Measurements from ENCODE around the gene ZCCHC14.

ZCCHC14 gene

GRCh38 chr16:87457061-87457611 lies 35.7 kb downstream of the ZCCHC14 start:
- DNase-seq (ENCODE audit: low read depth), result no peak

GRCh38 chr16:87454391-87454790 lies 38.4 kb downstream of the ZCCHC14 start:
- DNase-seq (ENCODE audit: low read depth), result no peak

- no peak for DNase-seq (ENCODE audit: low read depth)
Observed at GRCh38 chr16:87453326-87453725, 39.5 kb downstream of the ZCCHC14 start.

GRCh38 chr16:87451563-87452210 lies 41.1 kb downstream of the ZCCHC14 start:
- DNase-seq (ENCODE audit: low read depth), result no peak

- DNase-seq (ENCODE audit: low read depth), result no peak
Observed at GRCh38 chr16:87448866-87449265, 44.0 kb downstream of the ZCCHC14 start.

- DNase-seq (ENCODE audit: low read depth), result no peak
Observed at GRCh38 chr16:87447323-87447722, 45.5 kb downstream of the ZCCHC14 start.

GRCh38 chr16:87446479-87446878 lies 46.3 kb downstream of the ZCCHC14 start:
- no peak for DNase-seq (ENCODE audit: low read depth)

DNA sequence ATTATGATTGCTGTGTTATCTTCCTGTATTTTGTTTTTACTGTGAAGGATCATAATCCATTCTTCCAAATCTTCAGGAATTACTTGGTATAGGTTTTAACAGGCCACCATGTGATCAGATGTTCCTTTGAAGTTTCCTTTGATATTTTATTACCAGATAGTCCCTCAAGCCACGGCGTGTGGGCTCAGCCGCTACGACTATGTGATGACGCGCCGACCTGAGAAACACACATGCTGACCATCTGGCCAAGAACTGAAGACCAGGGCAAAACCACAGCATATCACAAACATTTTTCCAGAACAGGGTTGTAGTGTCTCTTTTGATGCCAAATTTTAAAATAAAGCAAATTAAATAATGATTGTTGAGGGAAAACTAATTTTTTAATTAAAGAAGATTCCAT lies 47.3 kb downstream of the ZCCHC14 start:
- DNase-seq (ENCODE audit: low read depth), result no peak

GRCh38 chr16:87443964-87444363 lies 48.9 kb downstream of the ZCCHC14 start:
- no peak for DNase-seq (ENCODE audit: low read depth)

GRCh38 chr16:87443016-87443415 lies 49.8 kb downstream of the ZCCHC14 start:
- DNase-seq (ENCODE audit: low read depth), result no peak

DNA sequence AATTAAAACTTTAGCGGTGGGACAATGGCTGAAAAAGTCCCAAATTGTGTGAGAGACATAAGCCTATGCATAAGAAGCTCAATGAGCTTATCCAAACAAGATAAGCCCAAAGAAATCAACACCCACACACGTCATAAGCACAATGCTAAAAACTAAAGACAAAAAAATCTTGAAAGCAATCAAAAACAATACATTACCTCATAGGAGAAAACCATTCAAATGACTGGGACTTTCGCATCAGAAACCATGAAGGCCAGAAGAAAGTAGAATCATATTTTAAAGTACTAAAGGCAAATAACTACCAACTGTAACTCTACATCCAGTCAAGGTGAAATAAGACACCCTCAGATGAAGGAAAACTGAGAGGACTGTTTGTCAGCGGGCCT lies 50.2 kb downstream of the ZCCHC14 start:
- no peak for DNase-seq (ENCODE audit: low read depth)

DNA sequence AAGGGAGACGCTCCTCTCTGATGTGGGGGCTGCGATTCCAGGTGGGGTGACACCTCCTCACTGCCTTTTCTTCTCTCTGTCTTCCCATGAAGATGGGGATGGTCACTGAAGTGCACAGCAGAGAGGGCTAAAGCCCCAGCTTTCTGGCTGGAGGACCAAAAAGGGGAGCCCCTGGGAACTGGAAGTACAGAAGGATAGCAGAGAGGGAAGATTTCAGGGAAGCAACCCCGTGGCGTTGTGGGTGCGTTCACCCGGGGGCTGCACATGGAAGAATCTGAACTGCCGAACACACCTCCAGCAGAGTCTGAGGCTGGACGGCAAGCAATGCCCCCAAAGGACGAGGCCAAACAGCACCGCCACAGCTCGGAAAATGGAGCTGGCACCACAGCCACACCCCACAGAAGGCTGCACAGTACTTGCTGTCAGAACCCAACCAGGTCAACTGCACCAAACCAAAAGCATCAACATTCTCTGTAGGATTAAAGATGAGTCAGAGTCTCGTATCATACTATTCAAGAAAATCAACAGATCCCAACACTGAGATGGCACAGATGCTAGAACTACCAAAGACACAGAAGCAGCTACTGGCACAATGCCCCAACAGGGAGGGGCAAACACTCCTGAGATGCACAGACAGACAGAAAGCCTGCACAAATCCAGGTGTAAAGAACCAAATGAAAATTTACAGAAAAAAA lies 50.8 kb downstream of the ZCCHC14 start:
- no peak for DNase-seq (ENCODE audit: low read depth)

GRCh38 chr16:87439926-87440325 lies 52.9 kb downstream of the ZCCHC14 start:
- no peak for DNase-seq (ENCODE audit: low read depth)

DNA sequence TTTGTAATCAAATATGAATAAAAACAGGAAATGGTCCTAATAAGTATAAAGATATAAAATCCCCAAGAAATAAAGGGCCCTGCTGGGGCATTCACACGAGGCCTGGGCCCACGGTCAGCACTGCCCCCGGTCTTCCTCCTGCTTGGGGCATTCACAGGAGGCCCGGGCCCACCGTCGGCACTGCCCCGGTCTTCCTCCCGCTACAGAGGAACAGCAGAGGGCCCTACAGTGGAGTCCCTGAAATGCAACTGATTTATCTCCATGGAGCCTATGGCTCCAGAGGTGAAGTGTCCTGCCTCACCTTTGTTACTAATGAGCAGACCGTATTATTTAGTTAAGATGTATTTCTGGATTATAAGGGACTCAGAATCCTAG lies 54.2 kb downstream of the ZCCHC14 start:
- no peak for DNase-seq (ENCODE audit: low read depth)

- no peak for DNase-seq (ENCODE audit: low read depth)
Observed at GRCh38 chr16:87437911-87438610, 54.8 kb downstream of the ZCCHC14 start.

DNA sequence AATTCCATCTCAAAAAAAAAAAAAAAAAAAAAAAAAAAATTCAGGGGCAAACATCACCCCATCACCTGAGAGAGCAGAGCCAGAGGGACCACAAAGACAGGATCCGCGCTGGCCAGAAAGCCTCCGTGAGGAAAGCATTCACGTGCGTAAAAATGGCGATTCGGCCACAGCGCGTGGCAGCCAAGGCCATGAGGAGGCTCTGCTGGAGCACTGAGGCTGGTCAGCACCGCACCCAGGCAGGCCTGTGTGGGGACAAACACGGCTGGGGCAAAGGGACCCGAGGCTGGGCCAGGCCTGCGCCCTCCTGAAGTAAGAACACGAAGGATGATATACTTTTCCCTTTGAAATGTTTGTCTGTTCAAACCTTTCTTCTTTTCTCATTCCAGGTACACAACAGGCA lies 55.5 kb downstream of the ZCCHC14 start:
- no peak for DNase-seq (ENCODE audit: low read depth)

DNA sequence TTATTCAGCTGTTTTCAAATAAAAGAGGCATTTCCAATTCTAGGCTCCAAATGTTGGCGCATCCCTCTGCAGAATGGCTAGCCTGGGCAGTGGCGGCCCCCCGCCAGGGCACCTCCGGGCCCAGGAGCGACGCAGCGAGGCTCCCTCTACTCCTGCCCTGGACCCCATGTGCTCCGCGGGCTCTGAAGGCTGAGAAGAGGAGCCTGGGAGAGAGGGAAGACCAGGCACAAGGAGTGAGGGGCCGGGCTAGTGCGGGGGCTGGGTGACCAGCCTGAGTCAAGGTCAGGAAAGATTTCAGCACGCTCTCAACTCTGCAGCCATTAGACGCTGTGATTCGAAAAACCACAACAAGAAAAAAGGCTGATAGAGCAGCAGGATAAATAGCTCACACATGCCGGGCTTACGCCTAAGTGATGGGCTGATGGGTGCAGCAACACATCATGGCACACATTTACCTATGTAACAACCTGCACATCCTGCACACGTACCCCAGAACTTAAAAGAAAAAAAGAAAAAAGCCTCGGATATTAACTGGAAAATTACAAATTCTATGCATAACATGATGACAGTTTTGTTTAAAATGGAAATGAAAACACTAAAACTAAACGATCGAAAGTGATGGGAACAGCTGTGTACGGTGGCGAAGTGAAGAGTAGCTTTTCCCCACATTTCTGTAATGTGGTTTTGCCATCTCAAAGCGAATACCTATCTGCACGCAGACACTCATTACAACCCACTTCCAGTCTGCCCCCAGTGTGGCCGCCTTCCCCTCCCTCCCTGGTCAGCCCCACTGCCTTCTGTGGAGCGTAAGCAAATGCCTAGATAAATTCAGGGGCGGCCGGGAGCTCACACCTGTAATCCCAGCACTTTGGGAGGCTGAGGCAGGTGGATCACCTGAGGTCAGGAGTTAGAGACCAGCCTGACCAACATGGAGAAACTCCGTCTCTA lies 56.3 kb downstream of the ZCCHC14 start:
- DNase-seq (ENCODE audit: low read depth), result no peak

GRCh38 chr16:87435372-87436224 lies 57.2 kb downstream of the ZCCHC14 start:
- peak; percentile 58 for DNase-seq (ENCODE audit: low read depth)

DNA sequence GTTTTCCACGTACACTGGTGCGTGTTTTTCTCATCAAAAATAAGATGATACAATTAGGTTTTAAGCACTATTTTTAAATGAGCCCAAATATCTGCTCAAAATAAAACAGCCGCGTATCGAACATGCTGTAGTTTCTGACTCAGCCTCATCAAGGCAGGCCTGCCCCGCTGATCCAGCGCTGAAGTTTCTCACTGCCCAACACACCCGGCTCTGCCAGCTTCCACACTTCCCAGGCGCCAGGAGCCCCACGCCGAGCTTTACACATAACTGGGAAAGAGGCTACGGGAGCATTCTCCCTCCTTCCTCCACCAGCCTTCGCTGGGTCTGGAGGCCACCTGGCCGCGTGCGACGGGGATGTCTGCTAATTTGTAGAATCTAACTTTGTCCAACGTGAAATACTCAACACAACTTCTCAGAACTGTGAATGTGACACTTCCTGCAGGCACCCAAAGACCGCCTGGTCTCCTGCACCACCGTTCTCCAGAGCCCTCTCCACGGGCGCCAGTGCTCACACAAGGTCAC lies 58.6 kb downstream of the ZCCHC14 start:
- no peak for DNase-seq (ENCODE audit: low read depth)

DNA sequence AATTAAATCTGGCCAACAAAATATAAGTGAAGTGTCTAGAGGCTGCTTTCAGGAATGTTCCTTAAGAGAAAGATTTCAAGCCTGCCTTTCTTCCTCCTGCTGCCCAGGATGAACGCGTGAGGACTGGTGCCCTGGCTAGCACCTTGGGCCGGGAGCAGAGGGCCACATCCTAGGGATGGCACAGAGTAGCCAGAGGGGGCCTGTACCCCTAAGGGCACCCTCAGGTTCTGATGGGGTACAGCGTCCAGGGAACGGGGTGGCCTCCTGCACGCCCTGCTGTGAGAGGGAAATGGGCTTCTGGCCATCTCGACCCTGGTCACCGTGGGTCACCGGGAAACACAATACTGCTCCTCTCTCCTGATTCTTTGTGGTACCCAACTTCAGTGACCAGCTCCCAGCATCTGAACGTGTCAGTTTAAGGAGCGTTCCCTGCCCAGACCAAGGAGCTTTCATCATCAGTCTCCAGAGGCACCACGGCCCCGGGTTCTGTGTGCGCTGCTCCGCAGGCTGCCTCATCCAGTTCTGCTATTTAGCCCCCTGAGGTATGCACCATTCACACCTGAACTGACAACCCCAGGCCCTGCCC lies 60.4 kb downstream of the ZCCHC14 start:
- DNase-seq (ENCODE audit: low read depth), result no peak
